Colonic mucosa (tissue), 4 donors: ENCODE measurements around the gene DLG4. TPM values are rescaled to one million over a fixed set of nuclear protein-coding genes. Genes with fewer than 3 reads are reported as not detected.

Experiments
- DNase-seq: peaks from one replicate; pipeline ENCODE4 v3.0.0-alpha.2; 2020
- H3K27ac ChIP-seq: fragments of 200-600 bp; one replicate; pipeline ENCODE4 v1.8.0; 2021
- H3K27me3 ChIP-seq: fragments of 200-600 bp; one replicate; pipeline ENCODE4 v1.8.0; 2021
- H3K36me3 ChIP-seq: fragments of 200-600 bp; one replicate; pipeline ENCODE4 v1.8.0; 2021
- H3K4me1 ChIP-seq: fragments of 200-600 bp; one replicate; pipeline ENCODE4 v1.8.0; 2021; ENCODE audit warnings: mild to moderate bottlenecking
- H3K4me3 ChIP-seq: fragments of 200-600 bp; one replicate; pipeline ENCODE4 v1.8.0; 2021
- H3K9ac ChIP-seq, 2 donors: one replicate each; pipeline ENCODE4 v1.7.0; 2013; ENCODE audit warnings: control low read depth in 2 of 2, low read depth in 2 of 2, low read length in 2 of 2
- H3K9me3 ChIP-seq: fragments of 200-600 bp; one replicate; pipeline ENCODE4 v1.8.0; 2021
- intact Hi-C: fragments of 100-400 bp; cut with DNase I; formaldehyde crosslinking; loops from one replicate; pipeline ENCODE4 v1.14.1; 2022
- microRNA-seq: library from miRNA; unstranded; fragments of <30 nt; microRNA quantifications from one replicate; pipeline ENCODE4, GENCODE V29; 2019
- total RNA-seq, 2 donors: library from RNA; stranded (reverse); fragmentation: NEBNext Ultra II Directional in 1 of 2; extraction: Animal tissue kit (Norgen Biotek cat#: 25700) in 1 of 2; gene quantifications; one replicate each; pipeline ENCODE4 v1.2.1, GENCODE V29; 2021
- TF ChIP-seq, protein P1 (sequence below): fragments of 200-600 bp; IDR thresholded peaks from one replicate; pipeline ENCODE4 v1.8.0; 2022; ENCODE audit warnings: antibody characterized with exemption, mild to moderate bottlenecking
- donor health status: healthy.
- donor health status: DM: no; HTN: no; CAD: no.
- donor health status: DM: no; HTN: no; CAD: no.

Gene DLG4
- total RNA-seq, 2 donors from 2014 or later: 4.8 to 5.6 TPM

DNA sequence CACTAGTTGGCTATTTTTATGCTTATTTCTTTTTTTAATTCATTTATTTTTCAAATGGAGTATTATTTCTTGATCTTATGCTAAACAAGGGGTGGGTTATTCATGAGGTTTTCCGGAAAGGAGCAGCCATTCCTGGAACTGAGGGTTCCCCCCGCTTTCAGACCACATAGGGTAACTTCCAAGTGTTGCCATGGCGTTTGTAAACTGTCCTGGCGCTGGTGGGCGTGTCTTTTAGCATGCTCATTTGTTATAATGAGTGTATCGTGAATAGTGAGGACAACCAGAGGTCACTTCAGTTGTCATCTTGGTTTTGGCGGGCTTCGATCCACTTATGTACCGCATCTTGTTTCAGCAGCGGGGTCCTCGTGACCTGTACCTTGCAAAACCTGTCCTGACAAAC lies 75.4 kb downstream of the DLG4 start:
- no peaks in the 10 kb centered on the region for H3K27me3 ChIP-seq
- intact Hi-C loops: no loop called here
- H3K36me3 ChIP-seq: no peaks in the 10 kb centered on the region
- DNase-seq: no peak
- TF ChIP-seq, protein P1, sequence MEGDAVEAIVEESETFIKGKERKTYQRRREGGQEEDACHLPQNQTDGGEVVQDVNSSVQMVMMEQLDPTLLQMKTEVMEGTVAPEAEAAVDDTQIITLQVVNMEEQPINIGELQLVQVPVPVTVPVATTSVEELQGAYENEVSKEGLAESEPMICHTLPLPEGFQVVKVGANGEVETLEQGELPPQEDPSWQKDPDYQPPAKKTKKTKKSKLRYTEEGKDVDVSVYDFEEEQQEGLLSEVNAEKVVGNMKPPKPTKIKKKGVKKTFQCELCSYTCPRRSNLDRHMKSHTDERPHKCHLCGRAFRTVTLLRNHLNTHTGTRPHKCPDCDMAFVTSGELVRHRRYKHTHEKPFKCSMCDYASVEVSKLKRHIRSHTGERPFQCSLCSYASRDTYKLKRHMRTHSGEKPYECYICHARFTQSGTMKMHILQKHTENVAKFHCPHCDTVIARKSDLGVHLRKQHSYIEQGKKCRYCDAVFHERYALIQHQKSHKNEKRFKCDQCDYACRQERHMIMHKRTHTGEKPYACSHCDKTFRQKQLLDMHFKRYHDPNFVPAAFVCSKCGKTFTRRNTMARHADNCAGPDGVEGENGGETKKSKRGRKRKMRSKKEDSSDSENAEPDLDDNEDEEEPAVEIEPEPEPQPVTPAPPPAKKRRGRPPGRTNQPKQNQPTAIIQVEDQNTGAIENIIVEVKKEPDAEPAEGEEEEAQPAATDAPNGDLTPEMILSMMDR: no peak
- peaks cover 8% of the 10 kb centered on the region for H3K4me1 ChIP-seq
- H3K9me3 ChIP-seq: no peaks in the 10 kb centered on the region
- no peak overlapping the region for H3K9ac ChIP-seq
- H3K4me3 ChIP-seq: no peak overlapping the region
- no peak overlapping the region for H3K27ac ChIP-seq

DNA sequence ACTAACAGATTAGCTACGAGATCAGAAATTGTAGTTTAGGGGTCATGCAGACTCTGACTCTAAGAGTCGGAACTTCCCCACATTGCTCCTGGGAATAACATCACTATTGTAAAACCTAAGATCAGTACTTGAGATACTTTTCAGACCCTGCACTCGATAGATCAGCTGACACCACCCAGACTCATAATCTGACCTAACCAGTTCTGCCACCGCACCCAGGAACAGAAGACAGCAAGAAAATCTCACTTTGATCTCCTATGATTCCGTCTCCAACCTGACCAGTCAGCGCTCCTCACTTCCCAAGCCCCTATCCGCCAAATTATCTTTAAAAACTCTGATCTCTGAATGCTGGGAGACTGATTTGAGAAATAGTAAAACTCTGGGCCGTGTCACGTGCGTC lies 77.8 kb downstream of the DLG4 start:
- H3K9me3 ChIP-seq: no peaks in the 10 kb centered on the region
- TF ChIP-seq, protein P1: no peak
- H3K27me3 ChIP-seq: no peaks in the 10 kb centered on the region
- intact Hi-C loops: no loop called here
- peak; percentile 78 for DNase-seq
- H3K4me3 ChIP-seq: no peak overlapping the region
- H3K27ac ChIP-seq: no peak overlapping the region
- no peaks in the 10 kb centered on the region for H3K36me3 ChIP-seq
- H3K9ac ChIP-seq: no peak overlapping the region
- peaks cover 8% of the 10 kb centered on the region for H3K4me1 ChIP-seq

DNA sequence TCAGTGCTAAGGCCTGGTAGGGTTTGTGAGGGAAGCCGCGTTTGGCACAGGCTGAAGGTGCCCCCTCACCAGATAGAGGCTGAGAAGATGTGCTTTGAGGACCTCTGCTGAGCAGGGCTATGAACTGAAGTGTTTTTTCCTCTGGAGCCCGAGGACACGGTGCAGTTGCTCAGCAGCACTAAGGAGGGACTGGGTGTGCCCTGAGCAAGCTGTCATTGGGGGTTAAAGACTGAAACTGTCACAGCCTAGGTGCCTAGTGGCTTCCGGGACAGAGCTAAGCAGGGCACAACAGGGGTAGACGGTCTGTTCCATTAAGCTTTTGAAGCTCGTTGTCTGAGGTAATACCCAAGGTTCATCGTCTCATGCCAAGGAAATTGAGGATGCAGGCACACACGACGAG lies 80.2 kb downstream of the DLG4 start:
- Histone ChIP-seq H3K27me3 (no peaks in the 10 kb centered on the region), H3K36me3 (no peaks in the 10 kb centered on the region), H3K9ac (peak overlapping the region; percentile 14 to 48), H3K4me3 (no peak overlapping the region), H3K9me3 (no peaks in the 10 kb centered on the region), H3K27ac (no peak overlapping the region), H3K4me1 (peaks cover 8% of the 10 kb centered on the region)
- DNase-seq: peak; percentile 56
- intact Hi-C loops: no loop called here
- TF ChIP-seq, protein P1: no peak

DNA sequence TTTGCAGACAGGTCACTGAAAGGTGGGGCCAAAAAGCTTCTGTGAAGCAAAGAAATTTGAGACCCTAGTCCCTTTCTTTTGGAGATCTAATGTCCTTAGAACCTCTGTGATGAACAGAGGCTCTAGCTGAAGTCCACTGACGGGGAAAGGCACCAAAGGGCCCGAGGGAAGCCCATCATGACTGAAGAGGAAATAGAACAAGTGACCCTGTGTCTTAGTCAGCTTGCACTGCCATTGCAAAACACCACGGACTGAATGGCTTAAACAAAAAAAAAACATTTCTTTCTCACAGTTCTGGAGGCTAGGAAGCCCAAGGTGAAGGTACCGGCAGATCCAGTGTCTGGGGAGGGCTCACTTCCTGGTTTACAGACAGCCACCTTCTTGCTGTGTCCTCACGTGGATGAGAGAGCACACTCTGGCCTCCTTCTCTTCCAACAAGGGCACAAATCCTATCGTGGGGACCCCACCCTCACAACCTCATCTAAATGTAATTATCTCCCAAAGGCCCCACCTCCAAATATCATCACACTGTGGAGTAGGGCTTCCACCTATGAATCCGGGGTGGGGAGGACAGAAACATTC lies 80.7 kb downstream of the DLG4 start:
- Histone ChIP-seq H3K9me3 (no peaks in the 10 kb centered on the region), H3K27ac (no peak overlapping the region), H3K9ac (no peak overlapping the region), H3K27me3 (no peaks in the 10 kb centered on the region), H3K36me3 (no peaks in the 10 kb centered on the region), H3K4me1 (peaks cover 8% of the 10 kb centered on the region), H3K4me3 (no peak overlapping the region)
- TF ChIP-seq, protein P1: no peak
- intact Hi-C loops: no loop called here
- no peak for DNase-seq

DNA sequence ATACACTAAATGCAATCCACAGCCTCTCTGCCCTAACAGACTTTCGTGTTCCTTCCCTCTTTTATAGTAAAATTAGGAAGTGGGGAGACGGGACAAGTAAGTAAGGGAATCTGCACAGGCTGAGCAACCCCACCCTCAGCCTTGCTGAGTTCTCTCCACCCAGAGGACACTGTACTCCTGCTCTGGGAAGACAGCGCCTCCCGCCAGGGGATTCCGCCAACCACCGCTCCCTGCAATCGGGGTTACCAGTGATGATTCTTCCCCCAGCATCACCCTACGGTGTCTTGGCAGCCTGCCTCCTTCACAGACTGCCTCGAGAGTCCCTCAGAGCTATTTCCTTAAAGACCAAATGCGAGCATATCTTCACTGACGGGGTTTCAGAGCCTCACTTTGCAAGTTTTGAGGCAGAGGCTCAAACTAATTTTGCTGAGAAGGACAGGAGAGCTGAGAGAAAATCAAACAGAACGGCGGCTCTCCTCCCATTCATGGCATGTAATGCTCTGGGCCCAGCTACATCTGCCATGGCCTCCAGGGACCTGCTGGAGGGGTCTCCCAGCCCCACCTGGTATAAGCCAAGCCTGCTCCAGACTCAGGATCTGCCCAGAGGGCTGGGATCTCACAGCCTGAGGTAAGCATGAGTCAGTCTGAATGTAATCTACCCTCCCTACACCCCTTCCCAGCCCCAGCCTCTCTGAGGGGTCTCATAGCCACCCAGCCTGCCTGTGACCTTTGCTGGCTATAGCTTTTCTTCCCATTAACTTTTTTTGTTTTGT lies 82.3 kb downstream of the DLG4 start:
- H3K27me3 ChIP-seq: no peaks in the 10 kb centered on the region
- DNase-seq: no peak
- TF ChIP-seq, protein P1: no peak
- intact Hi-C loops: loop anchor here (2.0 kb wide), 1 partner anchor 85 kb away; no protein-coding TSS in a partner anchor
- H3K4me1 ChIP-seq: peaks cover 8% of the 10 kb centered on the region
- H3K27ac ChIP-seq: no peak overlapping the region
- no peak overlapping the region for H3K4me3 ChIP-seq
- H3K36me3 ChIP-seq: no peaks in the 10 kb centered on the region
- H3K9me3 ChIP-seq: no peaks in the 10 kb centered on the region
- H3K9ac ChIP-seq: no peak overlapping the region

Small RNA genes within 50 kb of the gene (microRNA-seq; reads per million reads assigned to microRNA genes)
- 1,490 reads per million, percentile 83 among the genes with 10 or more reads in this experiment for gene MIR324

Other genes with a start within 250 kb of the DLG4 start
- 1 to 10 TPM in 1 of 2 donors, not detected in 1; 2.0 TPM for gene ALOX12, start 223.8 kb downstream of the DLG4 start, total RNA-seq
- gene RNASEK, start 207.2 kb downstream of the DLG4 start, total RNA-seq: 100 to 1,000 TPM; 190 to 204 TPM
- gene BCL6B, start 196.8 kb downstream of the DLG4 start, total RNA-seq: 1 to 10 TPM in 1 of 2 donors, under 1 TPM in 1; 0.89 to 7.3 TPM
- gene SLC16A13, start 183.8 kb downstream of the DLG4 start, total RNA-seq: 10 to 100 TPM; 11.0 to 13.9 TPM
- gene SLC16A11, start 175.7 kb downstream of the DLG4 start, total RNA-seq: under 1 TPM; 0.22 to 0.40 TPM
- gene CLEC10A, start 139.6 kb downstream of the DLG4 start, total RNA-seq: 1 to 10 TPM in 1 of 2 donors, under 1 TPM in 1; 0.96 to 9.7 TPM
- under 1 TPM; 0.45 to 0.49 TPM for gene ASGR2, start 105.0 kb downstream of the DLG4 start, total RNA-seq
- gene ASGR1, start 40.5 kb downstream of the DLG4 start, total RNA-seq: 1 to 10 TPM in 1 of 2 donors, under 1 TPM in 1; 0.47 to 1.1 TPM
- 100 to 1,000 TPM; 606 to 859 TPM for gene ACADVL, start 102 bp upstream of the DLG4 start, total RNA-seq
- 10 to 100 TPM; 32.4 to 42.4 TPM for gene DVL2, start 14.7 kb upstream of the DLG4 start, total RNA-seq
- gene PHF23, start 19.6 kb upstream of the DLG4 start, total RNA-seq: 10 to 100 TPM; 29.8 to 38.6 TPM
- 100 to 1,000 TPM; 378 to 513 TPM for gene GABARAP, start 22.6 kb upstream of the DLG4 start, total RNA-seq
- 100 to 1,000 TPM; 124 to 145 TPM for gene CTDNEP1, start 31.9 kb upstream of the DLG4 start, total RNA-seq
- gene ELP5, start 32.4 kb upstream of the DLG4 start, total RNA-seq: 10 to 100 TPM; 34.4 to 77.9 TPM
- 100 to 1,000 TPM; 798 to 919 TPM for gene CLDN7, start 42.6 kb upstream of the DLG4 start, total RNA-seq
- gene SLC2A4, start 61.9 kb upstream of the DLG4 start, total RNA-seq: 1 to 10 TPM; 1.9 to 5.7 TPM
- gene YBX2, start 74.8 kb upstream of the DLG4 start, total RNA-seq: 10 to 100 TPM; 22.1 to 40.4 TPM
- gene EIF5A, start 87.8 kb upstream of the DLG4 start, total RNA-seq: 100 to 1,000 TPM; 367 to 917 TPM
- 10 to 100 TPM; 53.8 to 85.7 TPM for gene GPS2, start 95.5 kb upstream of the DLG4 start, total RNA-seq
- gene NEURL4, start 109.5 kb upstream of the DLG4 start, total RNA-seq: 10 to 100 TPM; 30.2 to 55.8 TPM
- gene ACAP1, start 116.7 kb upstream of the DLG4 start, total RNA-seq: 10 to 100 TPM in 1 of 2 donors, 1 to 10 TPM in 1; 7.4 to 12.1 TPM
- gene KCTD11, start 132.3 kb upstream of the DLG4 start, total RNA-seq: 10 to 100 TPM in 1 of 2 donors, 1 to 10 TPM in 1; 5.6 to 12.6 TPM
- gene TMEM95, start 135.3 kb upstream of the DLG4 start, total RNA-seq: not detected
- 10 to 100 TPM; 18.0 to 22.6 TPM for gene TNK1, start 161.3 kb upstream of the DLG4 start, total RNA-seq
- 10 to 100 TPM; 11.0 to 12.0 TPM for gene PLSCR3, start 174.7 kb upstream of the DLG4 start, total RNA-seq
- 100 to 1,000 TPM in 1 of 2 donors, 10 to 100 TPM in 1; 88.2 to 101 TPM for gene TMEM256, start 184.3 kb upstream of the DLG4 start, total RNA-seq
- gene NLGN2, start 188.0 kb upstream of the DLG4 start, total RNA-seq: 1 to 10 TPM; 2.5 to 5.0 TPM
- gene SPEM1, start 200.5 kb upstream of the DLG4 start, total RNA-seq: not detected
- gene SPEM2, start 205.8 kb upstream of the DLG4 start, total RNA-seq: not detected
- not detected for gene SPEM3, start 209.0 kb upstream of the DLG4 start, total RNA-seq
- gene TMEM102, start 215.6 kb upstream of the DLG4 start, total RNA-seq: 10 to 100 TPM; 20.4 to 20.6 TPM
- 1 to 10 TPM; 1.2 to 1.6 TPM for gene FGF11, start 219.7 kb upstream of the DLG4 start, total RNA-seq
- 1 to 10 TPM; 4.3 to 6.1 TPM for gene CHRNB1, start 225.2 kb upstream of the DLG4 start, total RNA-seq